ENCODE measurements around the gene UNC13A. TPM values are rescaled to one million over a fixed set of nuclear protein-coding genes. Genes with fewer than 3 reads are reported as not detected.

The UNC13A gene
- total RNA-seq (2016; rRNA removed; fragmentation: Illumina TruSeq; extraction: Trizol) (0.07 and 0.11 TPM in 2 replicates), polyA plus RNA-seq (2011; rRNA removed) (0.34 and 0.45 TPM in 2 replicates), polyA minus RNA-seq (2011; rRNA and poly(A)+ RNA removed; ENCODE audit: low replicate concordance) (0.24 and 0.63 TPM in 2 replicates), Bru-seq, nascent RNA (percentile 16 among the genes with signal in this experiment), BruChase-seq, experiment 1, labeled RNA remaining after a 6-hour chase (percentile 16 among the genes with signal in this experiment), BruChase-seq, experiment 2, labeled RNA remaining after a 2-hour chase (percentile 12 among the genes with signal in this experiment)
- not detected in 2 replicates for total RNA-seq (2016; cell fraction: cytosol; rRNA removed; fragmentation: Illumina TruSeq; extraction: Trizol; ENCODE audit: low read depth)
- 0.09 TPM in 2 replicates for total RNA-seq (2016; cell fraction: insoluble cytoplasmic fraction; rRNA removed; fragmentation: Illumina TruSeq; extraction: Trizol)
- 0.03 and 0.06 TPM in 2 replicates for total RNA-seq (2016; cell fraction: membrane; rRNA removed; fragmentation: Illumina TruSeq; extraction: Trizol)
- total RNA-seq (2016; cell fraction: nucleus; rRNA removed; fragmentation: Illumina TruSeq; extraction: Trizol) = 0.09 and 0.16 TPM in 2 replicates
- 0.09 and 0.10 TPM in 2 replicates for polyA plus RNA-seq (2011; cell fraction: cytosol; rRNA removed)
- polyA plus RNA-seq (2011; cell fraction: nucleus; rRNA removed) = 1.7 and 2.0 TPM in 2 replicates
- 0.17 and 0.20 TPM in 2 replicates for polyA plus RNA-seq (2012)
- not detected in 2 replicates for polyA plus RNA-seq (2016; cell fraction: cytosol; fragmentation: Illumina TruSeq; extraction: Trizol; ENCODE audit: low read depth)
- 0.05 and 0.14 TPM in 2 replicates for polyA plus RNA-seq (2016; cell fraction: insoluble cytoplasmic fraction; fragmentation: Illumina TruSeq; extraction: Trizol; ENCODE audit: low read depth)
- polyA plus RNA-seq (2016; cell fraction: membrane; fragmentation: Illumina TruSeq; extraction: Trizol; ENCODE audit: low read depth) = 0.02 TPM in 1 of 2 replicates, not detected in the other
- polyA plus RNA-seq (2016; cell fraction: nucleus; fragmentation: Illumina TruSeq; extraction: Trizol; ENCODE audit: insufficient read depth, low read depth) = 0.40 and 0.84 TPM in 2 replicates
- polyA minus RNA-seq (2011; cell fraction: cytosol; rRNA and poly(A)+ RNA removed) = 0.18 and 0.30 TPM in 2 replicates
- 0.62 and 1.2 TPM in 2 replicates for polyA minus RNA-seq (2011; cell fraction: nucleus; rRNA and poly(A)+ RNA removed)
- long read RNA-seq, experiment 1 = 0 reads
- long read RNA-seq, experiment 2 = 0 reads

GRCh38 chr19:17687857-17688784, at the start of gene UNC13A:
UNC13A (minus strand) TSS chr19:17688354; CDS start chr19:17688199, 155 bp downstream.
- H3K4me2 ChIP-seq (ENCODE audit: low read depth, low read length) = peak within 1 kb of the TSS; percentile 18; the same call in 1 of the 2 replicates
- no peak within 1 kb of the TSS for H2AFZ ChIP-seq (ENCODE audit: low read length)
- no peaks in the 10 kb centered on the region for H3K79me2 ChIP-seq (ENCODE audit: insufficient read depth, low read length)
- no peak within 1 kb of the TSS for H3K27ac ChIP-seq (ENCODE audit: extremely low read length, insufficient read depth, low read length)
- WGBS (ENCODE audit: low lambda C conversion rate) = 9% methylated on average over 8 of the region's 77 CpGs
- no peaks in the 10 kb centered on the region for H3K4me1 ChIP-seq (ENCODE audit: insufficient read depth, low read length)
- H3K4me3 ChIP-seq (replicated peaks in 1 of 3; ENCODE audit: insufficient read depth in 1 of 3, low read depth in 2 of 3, low read length in 3 of 3) = no peak within 1 kb of the TSS; a peak in 1 of 6 replicates
- DNase-seq (ENCODE audit: low spot score) = no peak
- H3K9ac ChIP-seq (ENCODE audit: insufficient read depth, low read depth, low read length) = no peak within 1 kb of the TSS
- FAIRE-seq = no peak
- peaks cover 4% of the 10 kb centered on the region; the same call in 1 of the 2 replicates for H4K20me1 ChIP-seq (ENCODE audit: insufficient read depth, low read length)
- no TSS peak for BruUV-seq (replicated peaks)
- in situ Hi-C loops (cut with HindIII; ENCODE audit: extremely low pct_ligation_motif_present, low pct_unique_long_range_greater_than_20kb) = no loop called here
- no peaks in the 10 kb centered on the region for H3K9me3 ChIP-seq (ENCODE audit: low read length)
- peak; percentile 86 for ATAC-seq
- intact Hi-C loops (cut with micrococcal nuclease; ENCODE audit: unreplicated experiment) = no loop called here
- peaks cover 0 to 18% of the 10 kb centered on the region in 2 experiments; a peak in 4 of 5 replicates for H3K27me3 ChIP-seq (ENCODE audit: control insufficient read depth in 1 of 2, insufficient read depth in 2 of 2, low read length in 2 of 2)
- ChIA-PET POLR2A (no interaction called here), CTCF (ENCODE audit: low intra/inter-chr PET ratio, low total read pairs) (no interaction called here)
- H3K36me3 ChIP-seq (replicated peaks in 1 of 2; ENCODE audit: control insufficient read depth in 1 of 2, insufficient read depth in 2 of 2, low read length in 2 of 2) = no peaks in the 10 kb centered on the region
- TF ChIP-seq MAFF (IDR thresholded peaks at IDR 0.05; ENCODE audit: low read depth, low read length) (no peak), KDM5A (IDR thresholded peaks at IDR 0.05; ENCODE audit: borderline replicate concordance, low read length) (no peak), ISL2 (CRISPR knock-in tag; IDR thresholded peaks at IDR 0.05) (no peak), ZNF713 (CRISPR knock-in tag; IDR thresholded peaks at IDR 0.05) (no peak), ZBTB8A (CRISPR knock-in tag; IDR thresholded peaks at IDR 0.05; ENCODE audit: borderline replicate concordance, low read depth) (no peak), ZNF260 (CRISPR knock-in tag; IDR thresholded peaks at IDR 0.05; ENCODE audit: borderline replicate concordance, low read depth) (no peak), ETS1 (CRISPR knock-in tag; IDR thresholded peaks at IDR 0.05) (0 out of 2 replicates have a peak, but pooled peaks have one; percentile 29), MXD3 (CRISPR knock-in tag; IDR thresholded peaks at IDR 0.05) (peak; percentile 64; the same call in 1 of the 2 replicates), RAD51 (IDR thresholded peaks at IDR 0.05; ENCODE audit: borderline replicate concordance) (no peak), GPN1 (CRISPR knock-in tag; IDR thresholded peaks at IDR 0.05; ENCODE audit: borderline replicate concordance) (no peak), POGK (CRISPR knock-in tag; conservative IDR thresholded peaks at IDR 0.05) (peak; percentile 68; the same call in 1 of the 2 replicates)

All from HepG2 (cell line).